HG03457 (cell line): Measurements from ENCODE around the gene RASL10A.

Experiments used
- ATAC-seq: cut with Tn5 transposase; IDR thresholded peaks from one replicate; pipeline ENCODE4 v1.9.1; 2021; ENCODE audit warnings: moderate number of reproducible peaks; ENCODE audit not compliant: unreplicated experiment

RASL10A gene

GRCh38 chr22:29270475-29271271 is 44.8 kb downstream of the RASL10A start:
- no peak for ATAC-seq

GRCh38 chr22:29269731-29270474 is 45.6 kb downstream of the RASL10A start:
- no peak for ATAC-seq

GRCh38 chr22:29269230-29269604 is 46.3 kb downstream of the RASL10A start:
- ATAC-seq = no peak

- ATAC-seq = no peak
These were observed 46.8 kb downstream of the RASL10A start for GRCh38 chr22:29268511-29269229.

- ATAC-seq = peak; percentile 64
These were observed 47.5 kb downstream of the RASL10A start, which contains the start of the genes EWSR1 and RHBDD3 for GRCh38 chr22:29267858-29268510. EWSR1 (plus strand) TSS chr22:29268268; CDS start chr22:29268337, 69 bp downstream. RHBDD3 (minus strand) TSS chr22:29267981; CDS start chr22:29265626, 2,355 bp downstream.

GRCh38 chr22:29267462-29267857 is 48.0 kb downstream of the RASL10A start:
- no peak for ATAC-seq

GRCh38 chr22:29266564-29267461 is 48.7 kb downstream of the RASL10A start:
- ATAC-seq = no peak

- no peak for ATAC-seq
These were observed 49.6 kb downstream of the RASL10A start for GRCh38 chr22:29265929-29266328.

- no peak for ATAC-seq
These were observed 50.2 kb downstream of the RASL10A start for GRCh38 chr22:29265305-29265704.

GRCh38 chr22:29263791-29264276 is 51.7 kb downstream of the RASL10A start:
- ATAC-seq = no peak
